K562 (cell line): ENCODE data around the gene EYA4. TPM values are rescaled to one million over a fixed set of nuclear protein-coding genes. Genes with fewer than 3 reads are reported as not detected.

Experiments used
- ATAC-seq: fragments of 200-7000 bp; cut with Tn5 transposase; 3 replicates; pipeline ENCODE4 v1.9.1; 2020; ENCODE audit warnings: moderate library complexity
- BruUV-seq: library from RNA; stranded (reverse); fragments of 400-500 nt; replicated peaks from 2 replicates; lab custom pipeline; 2021; lab: Mats Ljungman, UMichigan
- CTCF ChIA-PET: fragments of 300-600 bp; formaldehyde crosslinking; extraction: SDS; loops from one replicate; lab custom pipeline; 2021; ENCODE audit warnings: low intra/inter-chr PET ratio; lab: Yijun Ruan, JAX
- POLR2A ChIA-PET: fragments of 300-600, 350-650 bp; sonication (Branson Sonifier 250); formaldehyde crosslinking; extraction: SDS; loops from one replicate; lab custom pipeline; 2021; ENCODE audit warnings: antibody characterized with exemption, inconsistent platforms; lab: Yijun Ruan, JAX
- DNase-seq, 4 experiments: peaks; one replicate each; pipeline versions ENCODE4 v3.0.0 to v3.0.0-alpha.2; 2011 to 2018; ENCODE audit warnings: low spot score in 3 of 4, mixed read lengths in 3 of 4; ENCODE audit errors: extremely low read depth in 1 of 4
- FAIRE-seq: peaks from 2 replicates; lab custom pipeline; 2011; peaks lifted over from hg19 to GRCh38; lab: Jason Lieb, UNC
- H2AFZ ChIP-seq: 2 replicates; pipeline ENCODE4 v1.6.0; 2011; ENCODE audit warnings: low read depth, low read length, control low read depth, inconsistent platforms
- H3K27ac ChIP-seq: fragments of 200-600 bp; 3 replicates; pipeline ENCODE4 v1.8.0; 2011; ENCODE audit warnings: low read depth, mild to moderate bottlenecking, control low read depth, inconsistent platforms, low read length, moderate library complexity, mixed read lengths; ENCODE audit errors: extremely low read depth
- H3K27me3 ChIP-seq, 2 experiments: fragments of 300-600 bp in 1 of 2; 2 replicates in 1 of 2; 3 replicates in 1 of 2; pipeline versions ENCODE4 v1.6.0 to v1.8.0; 2011; ENCODE audit warnings: inconsistent platforms in 2 of 2, low read length in 2 of 2, mild to moderate bottlenecking in 1 of 2, mixed read lengths in 1 of 2, moderate library complexity in 1 of 2; ENCODE audit not compliant: control insufficient read depth in 2 of 2, insufficient read depth in 2 of 2
- H3K36me3 ChIP-seq: fragments of 300-600 bp; 3 replicates; pipeline ENCODE4 v1.8.0; 2011; ENCODE audit warnings: mild to moderate bottlenecking, low read length, inconsistent platforms; ENCODE audit not compliant: control insufficient read depth, insufficient read depth
- H3K4me1 ChIP-seq, 2 experiments: fragments of 200-600 bp in 1 of 2; replicated peaks in 1 of 2; 2 replicates in 1 of 2; 3 replicates in 1 of 2; pipeline versions ENCODE4 v1.5.1 to v1.8.0; 2011; ENCODE audit warnings: inconsistent platforms in 2 of 2, low read length in 2 of 2, mild to moderate bottlenecking in 1 of 2, mixed read lengths in 1 of 2, moderate library complexity in 1 of 2; ENCODE audit not compliant: control insufficient read depth in 2 of 2, insufficient read depth in 2 of 2
- H3K4me2 ChIP-seq: 2 replicates; pipeline ENCODE4 v1.6.1; 2011; ENCODE audit warnings: low read length, control low read depth, inconsistent platforms, mixed read lengths; ENCODE audit not compliant: insufficient read depth
- H3K4me3 ChIP-seq: fragments of 200-600 bp; sonication (generic), shearing (Covaris generic); 2 replicates; pipeline ENCODE4 v1.5.1; 2016; ENCODE audit warnings: control low read depth, inconsistent platforms
- H3K79me2 ChIP-seq: fragments of 200-600 bp; 3 replicates; pipeline ENCODE4 v1.8.0; 2011; ENCODE audit warnings: low read length, inconsistent platforms; ENCODE audit not compliant: control insufficient read depth, insufficient read depth
- H3K9ac ChIP-seq, 2 experiments: 2 replicates each; pipeline versions ENCODE4 v1.6.0 to v1.6.1; 2011; ENCODE audit warnings: low read depth in 2 of 2, low read length in 2 of 2, control low read depth in 1 of 2, inconsistent platforms in 1 of 2, mild to moderate bottlenecking in 1 of 2, mixed read lengths in 1 of 2; ENCODE audit not compliant: insufficient read depth in 1 of 2
- H3K9me1 ChIP-seq: one replicate; pipeline ENCODE4 v1.6.0; 2011; ENCODE audit warnings: inconsistent platforms, mild to moderate bottlenecking, low read length, moderate library complexity; ENCODE audit not compliant: control insufficient read depth, insufficient read depth
- H3K9me3 ChIP-seq: replicated peaks from 2 replicates; pipeline ENCODE4 v1.5.1; 2011; ENCODE audit warnings: low read depth, low read length, inconsistent platforms; ENCODE audit not compliant: control insufficient read depth, insufficient read depth
- H4K20me1 ChIP-seq: replicated peaks from 2 replicates; pipeline ENCODE4 v1.6.1; 2011; ENCODE audit warnings: low read length, inconsistent platforms, mixed read lengths; ENCODE audit not compliant: control insufficient read depth, insufficient read depth
- ESRRB ChIP-seq: fragments of 250-450 bp; sonication (Bioruptor Pico); IDR thresholded peaks from 2 replicates; pipeline ENCODE4 v1.5.0; 2020; ENCODE audit warnings: mild to moderate bottlenecking, moderate library complexity, borderline replicate concordance
- FIP1L1 ChIP-seq: fragments of 200-400 bp; formaldehyde crosslinking; IDR thresholded peaks from 2 replicates; pipeline ENCODE4 v1.6.1; 2018; ENCODE audit warnings: mild to moderate bottlenecking, low read depth, low read length; ENCODE audit not compliant: poor library complexity, severe bottlenecking
- HMGXB4 ChIP-seq: sonication (generic); formaldehyde crosslinking; IDR thresholded peaks from 2 replicates; pipeline ENCODE4 v1.8.1; 2023; ENCODE audit warnings: mild to moderate bottlenecking, missing genetic modification reagents
- LCOR ChIP-seq: sonication (generic); formaldehyde crosslinking; IDR thresholded peaks from 2 replicates; pipeline ENCODE4 v1.8.0; 2022; ENCODE audit warnings: mild to moderate bottlenecking, missing genetic modification reagents
- MBD1 ChIP-seq: fragments of 250-450 bp; sonication (Bioruptor Pico); IDR thresholded peaks from 2 replicates; pipeline ENCODE4 v1.8.0; 2022; ENCODE audit warnings: inconsistent platforms
- NR3C1 ChIP-seq: sonication (generic); formaldehyde crosslinking; IDR thresholded peaks from 2 replicates; pipeline ENCODE4 v1.8.1; 2022; ENCODE audit warnings: missing genetic modification reagents
- RCOR1 ChIP-seq, 2 experiments: IDR thresholded peaks; 2 replicates each; pipeline ENCODE4 v1.6.1; 2012; ENCODE audit warnings: low read depth in 2 of 2, low read length in 2 of 2, borderline replicate concordance in 1 of 2, improper control_type of control experiment in 1 of 2
- RFX5 ChIP-seq: IDR thresholded peaks from 2 replicates; pipeline ENCODE4 v1.6.1; 2011; ENCODE audit warnings: low read depth, mild to moderate bottlenecking, improper control_type of control experiment, low read length
- ZNF311 ChIP-seq: fragments of 250-450 bp; sonication (Bioruptor Pico); IDR thresholded peaks from 2 replicates; pipeline ENCODE4 v1.4.0; 2020; ENCODE audit warnings: mild to moderate bottlenecking, moderate library complexity
- ZNF354B ChIP-seq: fragments of 250-450 bp; sonication (Bioruptor Pico); IDR thresholded peaks from 2 replicates; pipeline ENCODE4 v1.4.0; 2020
- WGBS: fragments of 100-300 bp; shearing (Covaris generic); methylation state at CpG from one replicate; pipeline ENCODE4 v1.1.6; 2016; ENCODE audit warnings: low coverage, mixed read lengths; ENCODE audit not compliant: insufficient coverage; ENCODE audit errors: missing lambda C conversion rate; 5-methylcytosine and 5-hydroxymethylcytosine counted together
- in situ Hi-C: fragments of 300-500 bp; cut with MboI; formaldehyde crosslinking; loops from 4 replicates; pipeline ENCODE4 v1.15.0; 2018; ENCODE audit warnings: inconsistent platforms, mixed read lengths
- intact Hi-C: fragments of 100-400 bp; cut with micrococcal nuclease; formaldehyde crosslinking; loops from 2 replicates; pipeline ENCODE4 v1.14.2; 2022
- polyA plus RNA-seq, 8 experiments: library from polyadenylated mRNA; depleted of rRNA in 4 of 8; stranded (reverse) in 5 of 8; unstranded in 3 of 8; fragments of >200 nt; fragmentation: Nextera tagmentation in 2 of 8; fragmentation: Illumina TruSeq in 1 of 8; extraction: Ambion mirVana in 2 of 8; extraction: Trizol in 1 of 8; gene quantifications; 2 replicates each; pipeline versions ENCODE4 v1.2.1 to v1.2.3, GENCODE V29; 2011 to 2014; ENCODE audit warnings: inconsistent platforms in 1 of 8, missing spikeins in 1 of 8
- total RNA-seq, 7 experiments: library from RNA; depleted of rRNA in 6 of 7; stranded (reverse); fragments of >200 nt in 6 of 7; fragmentation: Illumina TruSeq in 2 of 7; extraction: Trizol in 2 of 7; gene quantifications; 2 replicates each; pipeline versions ENCODE4 v1.2.1 to v1.2.3, GENCODE V29; 2011 to 2021; ENCODE audit warnings: low replicate concordance in 1 of 7

Gene EYA4
- total and polyA plus RNA-seq, 9 of the 15 experiments (the other 6 are each of a cell fraction or from before 2014, with no cell fraction given) = 0.03 to 0.04 TPM; not detected in 7

GRCh38 chr6:133268621-133269020, 27.5 kb downstream of the EYA4 start:
- H3K4me1 ChIP-seq = no peaks in the 10 kb centered on the region
- TF ChIP-seq HMGXB4 (CRISPR knock-in tag) (no peak), LCOR (no peak), RCOR1 (IDR thresholded peaks at IDR 0.05; ENCODE audit: borderline replicate concordance in 1 of 2, low read depth in 2 of 2, low read length in 2 of 2) (no peak), ZNF354B (CRISPR knock-in tag) (no peak), ZNF311 (no peak), ESRRB (no peak), NR3C1 (CRISPR knock-in tag) (no peak), RFX5 (no peak), MBD1 (no peak), FIP1L1 (no peak)
- TF ChIP-seq, all 486 proteins: peak for 0
- in situ Hi-C loops (no loop called here), intact Hi-C loops (no loop called here)
- WGBS = 0% methylated on average over 5 of the region's 5 CpGs
- Histone ChIP-seq H4K20me1 (no peaks in the 10 kb centered on the region), H3K27me3 (no peaks in the 10 kb centered on the region), H3K9me3 (no peaks in the 10 kb centered on the region), H3K4me3 (no peak overlapping the region), H3K79me2 (no peaks in the 10 kb centered on the region), H3K9ac (no peak overlapping the region), H2AFZ (no peak overlapping the region), H3K36me3 (no peaks in the 10 kb centered on the region), H3K27ac (no peak overlapping the region), H3K9me1 (no peaks in the 10 kb centered on the region), H3K4me2 (no peak overlapping the region)
- BruUV-seq = no TSS peak
- ChIA-PET POLR2A (no interaction called here), CTCF (no interaction called here)
- no peak for ATAC-seq
- FAIRE-seq = no peak
- DNase-seq = no peak
